Heart left ventricle (tissue), 16 donors: ENCODE measurements around the gene ZNF524. TPM values are rescaled to one million over a fixed set of nuclear protein-coding genes. Genes with fewer than 3 reads are reported as not detected.
"Not testable (repeated sequence)": the region's sequence is repeated elsewhere in the genome, so short reads cannot be mapped to it uniquely, and the experiment has no call there.

Source experiments
- ATAC-seq, 4 donors: fragments of 200-7000 bp; cut with Tn5 transposase; one replicate each; pipeline ENCODE4 v1.9.1; 2020 to 2022; ENCODE audit warnings: moderate library complexity in 4 of 4, mild to moderate bottlenecking in 3 of 4, moderate number of reproducible peaks in 1 of 4
- DNase-seq, 5 donors: peaks; one replicate each; pipeline ENCODE4 v3.0.0-alpha.2; 2020
- H3K27ac ChIP-seq, 12 donors: fragments of 200-600 bp; sonication (generic) in 4 of 12; one replicate each; pipeline versions ENCODE4 v1.5.0 to v1.8.0; 2016 to 2022; ENCODE audit warnings: mild to moderate bottlenecking in 2 of 12
- H3K27me3 ChIP-seq, 9 donors: fragments of 200-600 bp; sonication (generic) in 2 of 9; one replicate each; pipeline versions ENCODE4 v1.5.1 to v1.8.0; 2016 to 2022; ENCODE audit warnings: mild to moderate bottlenecking in 3 of 9
- H3K36me3 ChIP-seq, 9 donors: fragments of 200-600 bp; sonication (generic) in 2 of 9; one replicate each; pipeline versions ENCODE4 v1.5.0 to v1.8.0; 2018 to 2022; ENCODE audit warnings: mild to moderate bottlenecking in 2 of 9
- H3K4me1 ChIP-seq, 12 donors: fragments of 200-600 bp; sonication (generic) in 4 of 12; one replicate each; pipeline versions ENCODE4 v1.5.0 to v1.8.0; 2016 to 2022; ENCODE audit warnings: mild to moderate bottlenecking in 3 of 12
- H3K4me3 ChIP-seq, 12 donors: fragments of 200-600 bp; sonication (generic) in 4 of 12; one replicate each; pipeline versions ENCODE4 v1.5.0 to v1.8.0; 2017 to 2022; ENCODE audit warnings: mild to moderate bottlenecking in 9 of 12, moderate library complexity in 4 of 12
- H3K9me3 ChIP-seq, 12 donors: fragments of 200-600 bp; sonication (generic) in 4 of 12; one replicate each; pipeline versions ENCODE4 v1.5.0 to v1.8.0; 2016 to 2022; ENCODE audit warnings: mild to moderate bottlenecking in 1 of 12
- CTCF ChIP-seq, 12 donors: fragments of 200-600 bp; sonication (generic) in 4 of 12; IDR thresholded peaks; one replicate each; pipeline versions ENCODE4 v1.5.0 to v1.8.0; 2018 to 2022; ENCODE audit warnings: antibody characterized with exemption in 12 of 12, mild to moderate bottlenecking in 5 of 12
- POLR2A ChIP-seq, 2 donors: fragments of 450-650 bp; IDR thresholded peaks; one replicate each; pipeline ENCODE4 v1.6.1; 2017; ENCODE audit warnings: antibody characterized with exemption in 2 of 2, mild to moderate bottlenecking in 2 of 2, moderate library complexity in 2 of 2
- WGBS, 4 donors: extraction: QIAGEN DNeasy Blood & Tissue Kit in 2 of 4; methylation state at CpG; one replicate each; pipeline versions ENCODE4 v1.1.5 to v1.1.7; 2013 to 2018; 5-methylcytosine and 5-hydroxymethylcytosine counted together
- intact Hi-C, 10 donors: fragments of 100-400 bp; cut with DNase I; formaldehyde crosslinking; loops; one replicate each; pipeline versions ENCODE4 v1.11.1 to v1.14.2; 2022
- polyA plus RNA-seq, 2 donors: library from polyadenylated mRNA; stranded (reverse); fragments of 200-250 nt; gene quantifications; one replicate each; pipeline ENCODE4 v1.2.3, GENCODE V29; 2013
- total RNA-seq, 9 donors: library from RNA; depleted of rRNA in 2 of 9; stranded (reverse); fragments of >200 nt in 2 of 9; fragmentation: NEBNext Ultra II Directional in 3 of 9; extraction: Animal tissue kit (Norgen Biotek cat#: 25700) in 3 of 9; gene quantifications; one replicate each; pipeline versions ENCODE4 v1.1.0 to v1.2.4, GENCODE V29; 2016 to 2023
- donor health status: ischemic (EF 13 %, LVEDD 7.1; RV severe dilation, severe dysfunction).
- donor health status: healthy with polysubstance abuse.
- donor health status: DM: no; HTN: yes; CAD: no.
- donor health status: DM: no; HTN: no; CAD: no.
- donor health status: ischemic (EF 25% LVEDD 6.9; RV normal size, moderate dysfunction).
- donor health status: ischemic (EF 25% LVEDD 5.7; RV mildly dilated, moderate dysfunction).
- donor health status: healthy.
- donor health status: DM: yes; HTN: yes; CAD: no.
- donor health status: ischemic (EF 35%, LVEDD 5.7; RV mildly dilated, moderate dysfunction).
- donor health status: nonischemic (EF 11% LVEDD 7.7; RV severe dilation, severe dysfunction).
- donor health status: DM: yes; HTN: yes; CAD: no.
- donor health status: PGD.
- donor health status: ischemic (EF 29% LVEDD 5.4; RV normal size, mild dysfunction).
- donor health status: nonischemic (EF 23%, LVEDD 6.1; RV moderate dilation, normal function).

The ZNF524 gene
- total and polyA plus RNA-seq, 11 donors: 11.0 to 34.7 (median 16.7) TPM

DNA sequence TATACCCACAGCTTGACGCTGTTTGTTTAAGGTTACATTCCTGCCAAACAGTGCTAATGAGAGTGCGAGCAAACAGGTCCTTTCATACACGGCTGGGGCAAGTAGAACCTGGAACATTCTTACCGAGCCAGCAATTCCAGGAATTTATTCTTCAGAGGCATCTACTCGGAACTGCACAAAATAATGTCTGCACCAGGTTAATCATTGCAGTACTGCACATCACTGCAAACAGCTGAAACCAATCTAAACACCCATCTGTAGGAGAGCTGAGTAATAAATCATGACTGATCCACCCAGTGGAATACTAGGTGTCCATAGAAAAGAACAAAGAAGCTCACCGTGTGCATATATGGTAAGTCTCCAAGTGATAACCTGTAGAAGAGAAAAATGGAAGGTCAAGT lies 18.3 kb upstream of the ZNF524 start:
- H3K9me3 ChIP-seq: no peaks in the 10 kb centered on the region

DNA sequence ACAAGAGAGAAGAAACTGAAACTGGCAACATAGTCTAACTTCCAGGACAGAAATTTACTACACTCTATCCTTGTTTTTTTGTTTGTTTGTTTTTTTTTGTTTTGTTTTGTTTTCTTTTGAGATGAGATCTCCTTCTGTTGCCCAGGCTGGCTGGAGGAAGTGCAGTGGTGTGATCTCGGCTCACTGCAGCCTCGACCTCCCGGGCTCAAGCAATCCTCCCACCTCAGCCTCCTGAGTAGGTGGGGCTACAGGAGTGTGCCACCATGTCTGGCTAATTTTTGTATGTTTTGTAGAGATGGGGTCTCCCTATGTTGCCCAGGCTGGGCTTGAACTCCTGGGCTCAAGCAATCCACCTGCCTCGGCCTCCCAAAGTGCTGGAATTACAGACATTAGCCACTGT lies 17.8 kb upstream of the ZNF524 start:
- not testable (repeated sequence) for H3K4me3 ChIP-seq, DNase-seq, ATAC-seq, H3K9me3 ChIP-seq
- peaks cover 0 to 41% (median 24%) of the 10 kb centered on the region in 12 donors for H3K4me1 ChIP-seq
- H3K27me3 ChIP-seq: peaks cover 0 to 10% (median 0%) of the 10 kb centered on the region in 9 donors
- 68 to 74% (median 69%) methylated on average over 4 of the region's 4 CpGs for WGBS, 4 donors
- intact Hi-C loops: loop anchor here in 2 of 10 donors (5.0 kb wide), 2 partner anchors 35 to 65 kb away; partner anchors contain the start of gene SBK3 (in 1 of the 2)
- peak overlapping the region in 1 of 12 donors; percentile 13 for H3K27ac ChIP-seq
- peaks cover 0 to 21% (median 10%) of the 10 kb centered on the region in 9 donors for H3K36me3 ChIP-seq

More for the DNA sequence above, 18.3 kb upstream of the ZNF524 start:
- Histone ChIP-seq H3K27ac (peak overlapping the region in 2 of 12 donors; percentile 13 to 94), H3K4me1 (peaks cover 0 to 36% (median 22%) of the 10 kb centered on the region in 12 donors), H3K36me3 (peaks cover 0 to 25% (median 13%) of the 10 kb centered on the region in 9 donors), H3K4me3 (no peak overlapping the region), H3K27me3 (peaks cover 0 to 10% (median 0%) of the 10 kb centered on the region in 9 donors)
- no peak for ATAC-seq
- intact Hi-C loops: loop anchor here in 3 of 10 donors (2.0 to 5.0 kb wide), 4 partner anchors 35 to 65 kb away; partner anchors contain the start of gene SBK3 (in 1 of the 3)
- 17 to 29% (median 26%) methylated on average over 6 of the region's 6 CpGs for WGBS, 4 donors
- no peak for DNase-seq
- TF ChIP-seq CTCF (IDR thresholded peaks at IDR 0.05) (no peak), POLR2A (IDR thresholded peaks at IDR 0.05) (no peak)

DNA sequence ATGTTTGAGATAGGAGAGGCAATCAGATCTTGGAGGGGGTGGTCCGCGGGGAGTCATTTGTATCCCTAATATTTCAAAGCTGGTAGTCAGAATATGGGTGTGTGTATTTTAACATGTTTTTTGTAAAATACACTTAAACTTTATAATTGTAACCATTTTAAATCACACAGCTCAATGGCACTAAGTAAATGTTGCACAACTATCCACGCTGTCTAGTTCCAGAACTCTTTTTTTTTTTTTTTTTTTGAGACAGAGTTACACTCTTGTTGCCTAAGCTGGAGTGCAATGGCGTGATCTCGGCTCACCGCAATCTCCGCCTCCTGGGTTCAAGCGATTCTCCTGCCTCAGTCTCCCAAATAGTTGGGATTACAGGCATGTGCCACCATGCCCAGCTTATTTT lies 16.2 kb upstream of the ZNF524 start:
- WGBS, 4 donors: 80 to 87% (median 82%) methylated on average over 8 of the region's 8 CpGs
- intact Hi-C loops: loop anchor here in 2 of 10 donors (5.0 kb wide), 2 partner anchors 37 to 67 kb away; partner anchors contain the start of gene SBK3 (in 1 of the 2)
- ATAC-seq, H3K27ac ChIP-seq, DNase-seq, H3K9me3 ChIP-seq, H3K4me3 ChIP-seq, H3K36me3 ChIP-seq: not testable (repeated sequence)
- Histone ChIP-seq H3K27me3 (peaks cover 0 to 10% (median 0%) of the 10 kb centered on the region in 9 donors), H3K4me1 (peaks cover 0 to 47% (median 26%) of the 10 kb centered on the region in 12 donors)

GRCh38 chr19:55584871-55585270 lies 15.2 kb upstream of the ZNF524 start:
- Histone ChIP-seq H3K27ac (peak overlapping the region in 3 of 12 donors; percentile 48 to 82 (median 62)), H3K9me3 (no peaks in the 10 kb centered on the region), H3K4me1 (peaks cover 0 to 42% (median 25%) of the 10 kb centered on the region in 12 donors), H3K4me3 (no peak overlapping the region), H3K36me3 (no peaks in the 10 kb centered on the region), H3K27me3 (peaks cover 0 to 10% (median 0%) of the 10 kb centered on the region in 9 donors)
- intact Hi-C loops: loop anchor here in 5 of 10 donors (5.0 kb wide), 4 partner anchors 38 to 68 kb away; partner anchors contain the start of gene SBK3 (in 2 of the 5)
- DNase-seq (no peak), ATAC-seq (no peak)
- 89 to 94% (median 93%) methylated on average over 11 of the region's 11 CpGs for WGBS, 4 donors
- no peak for TF ChIP-seq POLR2A (IDR thresholded peaks at IDR 0.05)

- no peaks in the 10 kb centered on the region for H3K36me3 ChIP-seq
- H3K27me3 ChIP-seq: peaks cover 0 to 10% (median 0%) of the 10 kb centered on the region in 9 donors
- peak overlapping the region; percentile 32 to 82 (median 62) for H3K27ac ChIP-seq
- H3K9me3 ChIP-seq: no peaks in the 10 kb centered on the region
- DNase-seq: peak; percentile 88 to 91 (median 91)
- peaks cover 0 to 39% (median 25%) of the 10 kb centered on the region in 12 donors for H3K4me1 ChIP-seq
- TF ChIP-seq CTCF (IDR thresholded peaks at IDR 0.05): no peak
- no peak for TF ChIP-seq POLR2A (IDR thresholded peaks at IDR 0.05)
- H3K4me3 ChIP-seq: peak overlapping the region in 11 of 12 donors; percentile 15 to 51 (median 44)
- peak; percentile 78 to 89 (median 84) for ATAC-seq
- WGBS, 4 donors: 1 to 3% (median 2%) methylated on average over 29 to 36 of the region's 36 CpGs
- intact Hi-C loops: loop anchor here in 4 of 10 donors (5.0 kb wide), 4 partner anchors 38 to 68 kb away; partner anchors contain the start of gene SBK3 (in 1 of the 4)
Observed at GRCh38 chr19:55585658-55586339, 14.3 kb upstream of the ZNF524 start.
